HG02970 (cell line): ENCODE results near the gene HTRA3.

Source experiments
- ATAC-seq: cut with Tn5 transposase; IDR thresholded peaks from one replicate; pipeline ENCODE4 v1.9.1; 2021; ENCODE audit warnings: mild to moderate bottlenecking, moderate library complexity, moderate number of reproducible peaks; ENCODE audit not compliant: unreplicated experiment, low FRiP score

HTRA3 gene

GRCh38 chr4:8306511-8307021, 37.0 kb downstream of the HTRA3 start:
- no peak for ATAC-seq

DNA sequence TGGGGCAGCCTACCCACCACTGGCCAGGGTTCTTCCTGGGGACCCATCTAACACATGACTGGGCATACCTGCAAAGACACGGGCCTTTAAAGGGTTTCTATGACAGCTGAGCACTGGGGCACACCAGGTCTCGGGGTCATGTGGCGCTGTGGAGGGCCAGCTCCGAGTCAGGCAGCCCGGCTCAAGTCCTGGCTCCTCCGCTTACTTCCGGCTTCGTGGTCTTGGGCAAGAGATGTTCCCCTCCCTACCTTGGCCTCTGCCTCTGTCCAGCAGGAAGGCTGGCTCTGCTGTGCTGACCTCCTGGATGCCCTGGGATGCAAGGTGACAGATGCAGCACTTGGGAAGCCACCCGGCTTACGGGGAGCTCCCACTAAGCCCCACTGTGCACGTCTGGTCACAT, 37.6 kb downstream of the HTRA3 start:
- no peak for ATAC-seq

GRCh38 chr4:8307714-8308113, 38.2 kb downstream of the HTRA3 start:
- ATAC-seq = no peak

GRCh38 chr4:8308144-8308543, 38.6 kb downstream of the HTRA3 start:
- ATAC-seq = no peak

DNA sequence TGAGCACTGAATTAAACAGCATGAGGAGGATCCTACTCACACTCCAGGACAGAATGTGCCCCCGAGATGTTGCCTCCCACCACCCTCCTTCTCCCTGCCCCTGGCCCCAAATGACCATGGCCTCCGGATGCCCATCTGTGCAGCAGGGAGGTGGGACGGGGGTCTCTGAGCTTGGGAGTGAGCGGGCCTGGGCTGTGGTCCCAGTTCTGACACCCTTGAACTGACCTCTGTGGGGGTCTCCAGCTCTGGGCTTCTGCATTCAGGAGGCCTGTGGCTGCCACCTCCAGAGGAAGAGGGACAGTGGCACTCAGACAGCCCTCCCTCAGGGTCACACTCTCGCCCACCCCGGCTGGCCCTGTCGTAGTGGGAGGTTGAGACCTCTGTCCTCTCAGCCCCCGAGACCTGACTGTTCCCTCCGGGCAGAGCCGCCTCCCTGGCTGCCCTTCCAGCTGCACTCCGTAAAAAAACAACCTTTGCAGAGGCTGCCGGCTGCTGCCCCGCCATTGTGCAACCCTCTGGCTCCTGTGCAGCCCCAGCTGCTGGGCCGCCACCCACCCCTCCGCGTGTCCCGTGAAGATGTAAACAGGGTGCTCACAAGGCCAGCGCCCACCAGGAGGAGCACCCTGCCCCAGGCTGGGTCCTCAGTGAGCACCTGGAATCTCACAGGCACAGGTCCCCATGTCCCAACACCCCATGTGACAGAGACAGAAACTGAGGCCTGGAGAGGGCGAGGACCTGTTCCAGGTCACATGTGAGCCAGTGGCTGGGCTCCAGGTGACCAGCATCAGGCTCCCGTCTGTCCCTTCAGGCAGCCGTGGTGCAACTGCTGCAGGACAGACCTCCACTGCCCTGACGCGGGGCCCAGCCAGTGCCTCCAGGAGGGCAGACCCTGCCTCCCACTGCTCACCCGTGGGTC, 39.6 kb downstream of the HTRA3 start:
- no peak for ATAC-seq

GRCh38 chr4:8310306-8310705, 40.8 kb downstream of the HTRA3 start:
- ATAC-seq = no peak

DNA sequence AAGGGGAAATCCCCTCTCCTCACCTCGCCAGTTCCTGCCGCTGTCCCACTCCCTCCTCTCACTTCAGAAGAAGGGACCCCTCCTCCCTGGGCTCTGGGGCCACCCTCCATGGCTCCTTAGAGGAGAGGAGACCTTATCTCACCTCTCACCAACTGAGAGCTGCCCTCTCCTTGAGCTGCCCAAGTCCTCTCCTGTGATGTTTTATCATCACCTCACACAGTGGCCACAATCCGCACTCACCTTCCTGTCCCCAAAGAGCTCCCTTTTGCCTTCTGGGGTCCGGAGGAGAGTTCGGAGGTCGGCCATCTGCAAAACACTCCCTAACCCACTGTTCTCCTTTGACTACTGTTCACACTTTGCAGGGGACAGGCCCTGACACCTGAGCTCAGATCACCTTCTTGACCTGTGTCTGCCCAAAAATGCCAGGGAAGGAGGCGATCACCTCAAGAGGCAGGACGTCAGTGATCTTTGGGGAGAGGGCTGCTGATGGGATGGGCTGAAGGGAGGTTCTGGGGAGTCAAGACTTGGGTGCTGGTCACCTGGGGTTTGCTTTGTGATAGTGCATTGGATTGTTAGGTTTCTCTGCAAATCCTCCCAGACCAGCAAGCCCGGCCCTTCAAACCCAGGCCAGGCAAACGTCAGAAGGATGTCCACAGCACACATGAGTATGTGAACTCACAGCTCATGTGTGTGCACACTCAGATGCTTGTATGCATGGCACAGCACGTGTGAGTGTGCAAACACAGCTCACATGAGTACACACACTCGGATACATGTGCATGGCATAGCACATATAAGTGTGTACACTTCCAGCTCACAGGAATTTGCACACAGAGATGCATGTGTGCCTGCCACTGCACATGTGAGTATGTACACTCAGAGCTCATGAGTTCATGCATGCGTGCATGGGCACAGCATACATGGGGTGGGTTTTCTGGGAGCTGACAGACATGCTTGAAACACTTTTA, 41.8 kb downstream of the HTRA3 start:
- no peak for ATAC-seq

GRCh38 chr4:8312069-8312445, 42.5 kb downstream of the HTRA3 start:
- no peak for ATAC-seq

GRCh38 chr4:8312976-8313375, 43.4 kb downstream of the HTRA3 start:
- no peak for ATAC-seq

- ATAC-seq = no peak
Measured at GRCh38 chr4:8314691-8315255, 45.2 kb downstream of the HTRA3 start.

- no peak for ATAC-seq
Measured at GRCh38 chr4:8315435-8316250, 46.1 kb downstream of the HTRA3 start.

DNA sequence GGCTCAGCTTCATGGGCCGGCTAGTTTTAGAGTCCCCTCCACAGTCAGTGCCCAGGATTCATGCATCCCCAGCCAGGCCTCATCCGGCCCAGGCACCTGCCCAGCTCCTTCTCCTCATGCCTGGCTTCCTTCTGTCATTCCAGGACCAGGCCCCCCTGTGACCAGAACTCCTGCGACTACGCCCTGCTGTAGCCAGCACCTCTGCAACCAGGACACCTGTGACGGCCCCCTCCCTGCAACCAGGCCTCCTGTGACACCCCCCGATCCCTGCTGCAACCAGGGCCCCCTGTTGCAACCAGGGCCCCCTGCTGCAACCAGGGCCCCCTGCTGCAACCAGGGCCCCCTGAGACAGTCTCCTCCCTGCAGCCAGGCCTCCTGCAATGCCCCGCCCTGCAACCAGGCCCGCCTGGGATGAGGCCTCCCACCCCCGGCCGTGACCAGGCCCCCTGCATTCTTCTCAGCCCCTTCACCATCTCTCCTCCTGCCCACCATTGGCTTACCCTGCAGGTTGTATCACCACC, 46.8 kb downstream of the HTRA3 start:
- ATAC-seq = no peak

DNA sequence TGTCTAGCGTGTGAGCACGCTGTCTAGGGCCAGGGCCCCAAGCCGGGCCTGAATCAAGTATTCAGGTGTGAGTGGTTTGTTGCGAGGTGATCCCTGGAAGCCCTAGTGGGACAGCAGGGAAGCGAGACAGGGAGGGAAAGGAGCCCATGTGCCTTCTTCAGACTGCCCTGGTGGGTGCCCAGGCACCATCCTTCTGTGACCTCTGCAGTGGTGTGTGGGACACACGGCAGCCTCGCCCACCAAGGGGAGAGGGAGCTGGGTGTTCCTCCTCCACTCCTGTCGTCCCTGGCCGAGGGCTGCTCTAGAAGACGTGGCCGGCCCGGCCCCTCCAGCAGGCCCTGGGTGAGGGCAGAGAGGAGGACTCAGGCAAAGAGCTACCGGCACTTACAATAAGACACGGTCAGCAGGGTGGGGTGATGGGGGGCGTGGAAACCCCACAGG, 47.4 kb downstream of the HTRA3 start:
- no peak for ATAC-seq

DNA sequence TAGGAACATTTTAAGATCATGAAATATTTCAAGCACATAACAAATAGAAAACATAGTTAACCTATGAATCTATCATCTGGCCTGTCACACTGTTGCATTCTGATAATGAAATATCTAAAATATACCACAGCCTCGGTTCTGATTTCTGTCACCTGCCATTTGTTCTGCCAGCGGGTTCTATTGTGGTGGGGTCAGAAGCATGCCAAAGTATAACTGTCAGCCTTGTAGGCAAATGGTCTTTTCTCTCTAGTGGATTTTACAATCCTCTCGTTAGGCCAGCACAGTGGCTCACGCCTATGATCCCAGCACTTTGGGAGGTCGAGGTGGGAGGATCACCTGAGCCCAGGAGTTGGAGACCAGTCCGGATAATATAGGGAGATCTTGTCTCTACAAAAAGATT, 47.9 kb downstream of the HTRA3 start:
- ATAC-seq = no peak

GRCh38 chr4:8318509-8318908, 49.0 kb downstream of the HTRA3 start:
- ATAC-seq = no peak

- no peak for ATAC-seq
Measured at GRCh38 chr4:8319061-8319460, 49.5 kb downstream of the HTRA3 start.

DNA sequence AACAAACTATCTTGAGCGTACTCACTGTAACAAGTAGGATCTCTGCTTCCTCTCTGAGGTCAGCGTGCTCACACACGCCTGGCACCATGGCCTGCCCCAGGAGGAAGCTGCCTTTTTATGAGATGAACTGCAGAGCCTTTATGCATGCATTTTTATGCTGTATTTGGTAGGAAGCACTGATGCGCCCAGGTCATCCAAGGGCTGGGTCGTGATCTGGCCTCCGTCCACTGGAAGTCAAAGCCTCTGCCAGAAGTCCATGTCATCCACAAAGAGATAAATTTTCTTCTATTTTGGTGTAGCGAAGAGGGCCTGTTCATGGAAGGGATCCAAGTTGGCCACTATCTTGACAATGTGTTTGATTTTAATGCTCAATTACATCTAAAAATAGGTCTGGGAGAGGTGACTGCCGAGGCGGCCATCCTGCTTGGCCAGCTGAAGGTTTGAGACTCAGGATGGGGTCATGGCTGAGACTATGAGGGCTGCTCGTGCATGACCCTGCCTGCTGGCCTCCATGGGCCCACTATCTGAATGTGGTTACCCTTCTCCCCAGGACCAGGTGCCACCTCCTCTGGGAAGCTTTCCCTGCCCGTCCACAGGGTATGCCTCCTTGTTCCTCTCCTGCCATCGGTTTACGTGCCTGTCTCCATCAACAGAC, 50.3 kb downstream of the HTRA3 start:
- ATAC-seq = no peak

- no peak for ATAC-seq
Measured at GRCh38 chr4:8320386-8320750, 50.8 kb downstream of the HTRA3 start.

GRCh38 chr4:8321220-8321619, 51.7 kb downstream of the HTRA3 start:
- ATAC-seq = no peak
